ENCODE data around the gene KIRREL3. TPM values are rescaled to one million over a fixed set of nuclear protein-coding genes. Genes with fewer than 3 reads are reported as not detected.

KIRREL3 gene
- total and polyA plus RNA-seq, 2 of the 8 experiments (the other 6 are each of a cell fraction or from before 2014, with no cell fraction given) = 0.29 to 0.32 TPM

DNA sequence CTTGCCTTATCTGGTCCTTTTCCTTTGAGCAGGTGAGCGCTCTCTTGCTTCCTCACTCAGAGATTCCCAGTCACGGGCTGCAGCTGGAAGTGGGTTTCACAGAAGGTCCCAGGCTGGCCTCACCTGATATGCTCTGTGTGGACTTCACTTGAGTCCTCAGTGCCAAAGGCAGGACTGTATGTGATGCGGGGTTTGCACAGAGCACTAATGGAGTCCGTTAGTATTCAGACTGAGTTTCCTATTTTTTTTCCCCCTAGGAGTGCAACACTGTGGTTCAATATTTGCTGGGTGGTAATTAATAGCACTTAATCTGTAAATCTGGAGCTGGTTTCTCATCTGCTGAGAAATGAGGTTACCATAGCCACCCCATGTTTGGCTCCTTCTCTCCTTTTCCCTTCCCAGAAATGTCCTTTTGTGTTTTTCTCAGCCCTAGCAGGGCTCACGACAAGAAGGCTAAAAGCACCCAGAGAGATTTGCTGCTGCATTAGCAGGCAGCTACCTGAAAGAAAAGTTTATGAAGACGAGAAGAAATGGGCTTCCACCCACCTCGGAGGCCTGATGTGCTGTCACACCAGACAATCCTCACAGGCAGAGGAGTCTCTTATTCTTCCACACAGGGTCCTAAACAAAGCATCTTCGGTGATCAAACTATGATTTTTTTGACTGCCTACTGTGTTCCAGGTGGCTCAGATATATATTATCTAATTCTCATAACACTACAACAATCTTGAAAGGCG lies 262.1 kb downstream of the KIRREL3 start:
- Histone ChIP-seq H2BK120ac (replicated peaks; ENCODE audit: low read depth, low read length) (no peak overlapping the region), H3K4me2 (ENCODE audit: insufficient read depth in 1 of 2, low read depth in 2 of 2, low read length in 2 of 2) (no peak overlapping the region), H2BK12ac (ENCODE audit: low read depth, low read length) (no peak overlapping the region), H3K9ac (replicated peaks in 1 of 4; ENCODE audit: extremely low read depth in 1 of 4, low read depth in 3 of 4, low read length in 3 of 4) (no peak overlapping the region), H4K5ac (ENCODE audit: insufficient read length, low read depth, low read length) (no peak overlapping the region), H3K4me3 (ENCODE audit: extremely low read depth in 1 of 4, insufficient read depth in 2 of 4, low read depth in 3 of 4, low read length in 4 of 4) (no peak overlapping the region), H4K91ac (replicated peaks; ENCODE audit: insufficient read length, low read length) (no peak overlapping the region), H2BK5ac (ENCODE audit: low read depth, low read length) (no peak overlapping the region), H3K27me3 (replicated peaks in 1 of 4; ENCODE audit: control insufficient read depth in 3 of 4, extremely low read depth in 1 of 4, insufficient read depth in 3 of 4, low read length in 3 of 4) (0 out of 7 replicates have a peak, but pooled peaks cover 0 to 2% (median 0%) of the 10 kb centered on the region in 4 experiments), H3K79me1 (ENCODE audit: low read depth, low read length) (no peaks in the 10 kb centered on the region), H3K23ac (ENCODE audit: insufficient read length) (no peak overlapping the region), H3K23me2 (ENCODE audit: low read depth, low read length) (no peaks in the 10 kb centered on the region), H3K56ac (replicated peaks; ENCODE audit: insufficient read length, low read depth, low read length) (no peak overlapping the region), H3K9me3 (ENCODE audit: insufficient read depth in 2 of 2, low read depth in 1 of 2, low read length in 1 of 2) (no peaks in the 10 kb centered on the region), H3K79me2 (ENCODE audit: control insufficient read depth in 1 of 2, insufficient read depth in 2 of 2, low read length in 2 of 2) (no peaks in the 10 kb centered on the region), H3K18ac (ENCODE audit: extremely low read depth, low read length) (no peak overlapping the region), H3K27ac (ENCODE audit: low read depth, low read length) (no peak overlapping the region), H2BK15ac (ENCODE audit: low read length) (no peak overlapping the region), H3K4ac (replicated peaks; ENCODE audit: insufficient read length, low read depth, low read length) (no peak overlapping the region), H4K20me1 (replicated peaks in 1 of 2; ENCODE audit: control insufficient read depth in 1 of 2, insufficient read depth in 2 of 2, low read length in 2 of 2) (no peaks in the 10 kb centered on the region), H3K36me3 (ENCODE audit: control insufficient read depth in 2 of 4, insufficient read depth in 4 of 4, low read length in 3 of 4) (no peaks in the 10 kb centered on the region), H2AFZ (ENCODE audit: low read length) (no peak overlapping the region), H4K8ac (ENCODE audit: extremely low read depth, insufficient read depth, low read length) (no peak overlapping the region), H2BK20ac (ENCODE audit: low read length) (no peak overlapping the region), H2AK5ac (ENCODE audit: low read depth, low read length) (no peak overlapping the region), H3K4me1 (replicated peaks in 1 of 4; ENCODE audit: control insufficient read depth in 3 of 4, insufficient read depth in 4 of 4, low read length in 3 of 4) (peaks cover 0 to 7% (median 4%) of the 10 kb centered on the region in 4 experiments; a peak in 5 of 7 replicates), H3K14ac (ENCODE audit: insufficient read length) (no peak overlapping the region)
- DNase-seq (ENCODE audit: low read depth in 1 of 2, low spot score in 2 of 2) (no peak), FAIRE-seq (no peak)
- ChIA-PET POLR2A (ENCODE audit: partially characterized antibody) (no interaction called here), CTCF (ENCODE audit: partially characterized antibody) (interaction anchor here (0.6 to 1.1 kb wide), 3 partner anchors 10 to 92 kb away, joined by 3 to 4 read pairs (median 4); no protein-coding TSS in a partner anchor)
- WGBS, 2 experiments (ENCODE audit: extremely low coverage in 1 of 2, insufficient coverage in 1 of 2, insufficient read length in 1 of 2, insufficient replicate concordance in 2 of 2, low coverage in 1 of 2, low lambda C conversion rate in 2 of 2, missing lambda C conversion rate in 1 of 2) = 73% methylated on average over 9 of the region's 9 CpGs; no CpG with 5 or more reads in 1 of the 2 experiments
- TF ChIP-seq CREB1 (IDR thresholded peaks at IDR 0.05) (no peak), PHF8 (conservative IDR thresholded peaks at IDR 0.05; ENCODE audit: low read depth, low read length) (no peak), EGR1 (IDR thresholded peaks at IDR 0.05; ENCODE audit: borderline replicate concordance, low read depth, low read length) (no peak), SP2 (IDR thresholded peaks at IDR 0.05; ENCODE audit: low read length) (no peak)

Data from H1 (cell line).